MM.1S (cell line): ENCODE data around the gene PCSK4.

Experiments
- DNase-seq: peaks from one replicate; pipeline ENCODE4 v3.0.0-alpha.2; 2015
- H2AFZ ChIP-seq: fragments of 300-600 bp; sonication (generic); 2 replicates; pipeline ENCODE4 v1.6.0; 2016; ENCODE audit warnings: antibody characterized with exemption, low read length
- H3F3A ChIP-seq: fragments of 300-600 bp; sonication (generic); 2 replicates; pipeline ENCODE4 v1.6.1; 2016; ENCODE audit warnings: mild to moderate bottlenecking, antibody characterized with exemption, low read length, moderate library complexity, mixed read lengths; ENCODE audit not compliant: insufficient read depth
- H3K27ac ChIP-seq: fragments of 300-600 bp; sonication (generic); 2 replicates; pipeline ENCODE4 v1.5.1; 2016; ENCODE audit warnings: mild to moderate bottlenecking, low read length
- H3K27me3 ChIP-seq: fragments of 300-600 bp; sonication (generic); replicated peaks from 2 replicates; pipeline ENCODE4 v1.6.0; 2016; ENCODE audit warnings: low read length; ENCODE audit not compliant: insufficient read depth
- H3K36me3 ChIP-seq: fragments of 300-600 bp; sonication (generic); replicated peaks from 2 replicates; pipeline ENCODE4 v1.6.1; 2016; ENCODE audit warnings: mild to moderate bottlenecking, low read length, mixed read lengths; ENCODE audit not compliant: insufficient read depth
- H3K4me1 ChIP-seq: fragments of 300-600 bp; sonication (generic); 2 replicates; pipeline ENCODE4 v1.6.1; 2016; ENCODE audit warnings: low read length, mixed read lengths
- H3K4me2 ChIP-seq: fragments of 300-600 bp; sonication (generic); 2 replicates; pipeline ENCODE4 v1.6.0; 2016; ENCODE audit warnings: low read depth, low read length
- H3K4me3 ChIP-seq: fragments of 300-600 bp; sonication (generic); 2 replicates; pipeline ENCODE4 v1.5.1; 2016; ENCODE audit warnings: low read length, mixed read lengths
- H3K79me2 ChIP-seq: fragments of 300-600 bp; sonication (generic); 2 replicates; pipeline ENCODE4 v1.6.1; 2016; ENCODE audit warnings: mixed run types, low read length, mixed read lengths
- H3K9ac ChIP-seq: fragments of 300-600 bp; sonication (generic); 2 replicates; pipeline ENCODE4 v1.6.1; 2016; ENCODE audit warnings: low read length, mixed read lengths
- H3K9me2 ChIP-seq: fragments of 300-600 bp; sonication (generic); replicated peaks from 2 replicates; pipeline ENCODE4 v1.6.1; 2016; ENCODE audit warnings: mild to moderate bottlenecking, low read length, mixed read lengths; ENCODE audit not compliant: insufficient read depth
- H3K9me3 ChIP-seq: fragments of 300-600 bp; sonication (generic); replicated peaks from 2 replicates; pipeline ENCODE4 v1.6.1; 2016; ENCODE audit warnings: mild to moderate bottlenecking, low read length, mixed read lengths; ENCODE audit not compliant: insufficient read depth
- H4K20me1 ChIP-seq: fragments of 300-600 bp; sonication (generic); 2 replicates; pipeline ENCODE4 v1.6.1; 2016; ENCODE audit warnings: mild to moderate bottlenecking, low read length, moderate library complexity, mixed read lengths; ENCODE audit not compliant: insufficient read depth
- CTCF ChIP-seq: fragments of 300-600 bp; sonication (generic); IDR thresholded peaks from 2 replicates; pipeline ENCODE4 v1.5.1; 2016; ENCODE audit warnings: antibody characterized with exemption, low read length, mixed read lengths
- EZH2 ChIP-seq: fragments of 300-600 bp; sonication (generic); optimal IDR thresholded peaks from 2 replicates; pipeline ENCODE3; 2017; ENCODE audit warnings: low read depth, mild to moderate bottlenecking, antibody characterized with exemption, low read length, mixed read lengths
- EZH2phosphoT487 ChIP-seq: fragments of 300-600 bp; sonication (generic); IDR thresholded peaks from 2 replicates; pipeline ENCODE4 v1.6.1; 2018; ENCODE audit warnings: antibody characterized with exemption, low read length

Gene PCSK4

GRCh38 chr19:1438035-1438932, 51.9 kb downstream of the PCSK4 start, which contains the start of gene RPS15:
Gene RPS15 (plus strand): TSS chr19:1438396. CDS start chr19:1438426, 30 bp downstream.
- Histone ChIP-seq H3K9me2 (no peaks in the 10 kb centered on the region), H2AFZ (peak within 1 kb of the TSS; percentile 20; the same call in 1 of the 2 replicates), H3K9ac (peak within 1 kb of the TSS; percentile 93), H3K27ac (peak within 1 kb of the TSS; percentile 58; the same call in 1 of the 2 replicates), H3K4me2 (peak within 1 kb of the TSS; percentile 56), H3K9me3 (no peaks in the 10 kb centered on the region), H4K20me1 (peaks cover 22% of the 10 kb centered on the region), H3K36me3 (peaks cover 14% of the 10 kb centered on the region), H3K4me1 (peaks cover 36% of the 10 kb centered on the region), H3F3A (peaks cover 67% of the 10 kb centered on the region), H3K4me3 (peak within 1 kb of the TSS; percentile 78), H3K79me2 (peaks cover 42% of the 10 kb centered on the region), H3K27me3 (no peaks in the 10 kb centered on the region)
- TF ChIP-seq EZH2 (no peak), CTCF (peak; percentile 98), EZH2phosphoT487 (no peak)
- DNase-seq, result peak; percentile 98

- Histone ChIP-seq H3K9me3 (no peaks in the 10 kb centered on the region), H3K4me2 (peak overlapping the region; percentile 49), H3K9me2 (no peaks in the 10 kb centered on the region), H3K4me1 (peaks cover 31% of the 10 kb centered on the region), H4K20me1 (peaks cover 22% of the 10 kb centered on the region), H3K4me3 (no peak overlapping the region; the same call in 1 of the 2 replicates), H3K9ac (no peak overlapping the region), H3K36me3 (peaks cover 14% of the 10 kb centered on the region), H3K79me2 (peaks cover 48% of the 10 kb centered on the region), H3K27me3 (no peaks in the 10 kb centered on the region), H3K27ac (no peak overlapping the region), H3F3A (peaks cover 60% of the 10 kb centered on the region), H2AFZ (no peak overlapping the region)
- TF ChIP-seq EZH2 (no peak), EZH2phosphoT487 (no peak), CTCF (no peak)
- DNase-seq, result no peak
Measured at GRCh38 chr19:1437609-1438008, 52.5 kb downstream of the PCSK4 start.

GRCh38 chr19:1435378-1435989, 54.7 kb downstream of the PCSK4 start:
- Histone ChIP-seq H3F3A (peaks cover 39% of the 10 kb centered on the region), H3K9me3 (no peaks in the 10 kb centered on the region), H3K4me3 (no peak overlapping the region), H3K36me3 (peaks cover 6% of the 10 kb centered on the region), H3K9ac (no peak overlapping the region), H4K20me1 (peaks cover 14% of the 10 kb centered on the region), H3K27me3 (no peaks in the 10 kb centered on the region), H3K79me2 (peaks cover 50% of the 10 kb centered on the region), H3K9me2 (no peaks in the 10 kb centered on the region), H3K4me2 (no peak overlapping the region), H3K27ac (no peak overlapping the region), H3K4me1 (peaks cover 15% of the 10 kb centered on the region), H2AFZ (no peak overlapping the region)
- TF ChIP-seq EZH2, result no peak
- TF ChIP-seq EZH2phosphoT487, result no peak
- no peak for TF ChIP-seq CTCF
- DNase-seq, result no peak
